Glutamatergic neuron (in vitro differentiated cells): ENCODE measurements around the gene ADCY10. TPM values are rescaled to one million over a fixed set of nuclear protein-coding genes. Genes with fewer than 3 reads are reported as not detected.

Source experiments
- DNase-seq: peaks from one replicate; pipeline ENCODE4 v3.0.0; 2022
- H3K27ac Mint-ChIP-seq: one replicate; pipeline ENCODE4 v1.8.0; 2020; ENCODE audit warnings: mild to moderate bottlenecking, mixed read lengths, inconsistent platforms; ENCODE audit not compliant: unreplicated experiment
- H3K27me3 Mint-ChIP-seq: one replicate; pipeline ENCODE4 v1.8.0; 2020; ENCODE audit warnings: mild to moderate bottlenecking, moderate library complexity, mixed read lengths, inconsistent platforms; ENCODE audit not compliant: unreplicated experiment
- H3K36me3 Mint-ChIP-seq: one replicate; pipeline ENCODE4 v1.8.0; 2020; ENCODE audit warnings: mild to moderate bottlenecking, mixed read lengths, inconsistent platforms; ENCODE audit not compliant: unreplicated experiment
- H3K4me1 Mint-ChIP-seq: one replicate; pipeline ENCODE4 v1.8.0; 2020; ENCODE audit warnings: mild to moderate bottlenecking, low read depth, mixed read lengths, inconsistent platforms; ENCODE audit not compliant: unreplicated experiment
- H3K4me3 Mint-ChIP-seq: one replicate; pipeline ENCODE4 v1.8.0; 2020; ENCODE audit warnings: mild to moderate bottlenecking, mixed read lengths, inconsistent platforms; ENCODE audit not compliant: unreplicated experiment
- H3K9me3 Mint-ChIP-seq: one replicate; pipeline ENCODE4 v1.8.0; 2020; ENCODE audit warnings: mild to moderate bottlenecking, moderate library complexity, mixed read lengths, inconsistent platforms; ENCODE audit not compliant: unreplicated experiment
- CTCF ChIP-seq: fragments of 200-600 bp; sonication (generic); IDR thresholded peaks from one replicate; pipeline ENCODE4 v1.5.0; 2021; ENCODE audit not compliant: partially characterized antibody, unreplicated experiment
- total RNA-seq: library from RNA; stranded (reverse); fragmentation: NEBNext Ultra II Directional; extraction: Animal tissue kit (Norgen Biotek cat#: 25700); gene quantifications from one replicate; pipeline ENCODE4 v1.2.1, GENCODE V29; 2021; ENCODE audit not compliant: unreplicated experiment

Gene ADCY10
- total RNA-seq, 1 donor from 2014 or later = 0.07 TPM

GRCh38 chr1:167947733-167948132, 33.8 kb upstream of the ADCY10 start:
- no peak for TF ChIP-seq CTCF
- peak overlapping the region; percentile 83 for H3K27ac Mint-ChIP-seq
- H3K36me3 Mint-ChIP-seq = no peaks in the 10 kb centered on the region
- peaks cover 19% of the 10 kb centered on the region for H3K4me1 Mint-ChIP-seq
- H3K9me3 Mint-ChIP-seq = peaks cover 4% of the 10 kb centered on the region
- H3K27me3 Mint-ChIP-seq = peaks cover 6% of the 10 kb centered on the region
- peak overlapping the region; percentile 27 for H3K4me3 Mint-ChIP-seq
- DNase-seq = no peak

GRCh38 chr1:167943541-167943940, 29.6 kb upstream of the ADCY10 start:
- Mint-ChIP-seq H3K9me3 (peaks cover 2% of the 10 kb centered on the region), H3K27me3 (peaks cover 4% of the 10 kb centered on the region), H3K36me3 (no peaks in the 10 kb centered on the region), H3K27ac (no peak overlapping the region), H3K4me1 (peaks cover 17% of the 10 kb centered on the region), H3K4me3 (no peak overlapping the region)
- no peak for DNase-seq
- no peak for TF ChIP-seq CTCF

- H3K4me1 Mint-ChIP-seq = peaks cover 6% of the 10 kb centered on the region
- H3K36me3 Mint-ChIP-seq = peaks cover 2% of the 10 kb centered on the region
- H3K27me3 Mint-ChIP-seq = peaks cover 11% of the 10 kb centered on the region
- peaks cover 13% of the 10 kb centered on the region for H3K9me3 Mint-ChIP-seq
- TF ChIP-seq CTCF = no peak
- no peak overlapping the region for H3K27ac Mint-ChIP-seq
- no peak for DNase-seq
- no peak overlapping the region for H3K4me3 Mint-ChIP-seq
Measured at GRCh38 chr1:167940264-167940663, 26.3 kb upstream of the ADCY10 start.

- Mint-ChIP-seq H3K4me3 (peak overlapping the region; percentile 99), H3K4me1 (peaks cover 12% of the 10 kb centered on the region), H3K27ac (peak overlapping the region; percentile 40), H3K36me3 (peaks cover 3% of the 10 kb centered on the region), H3K9me3 (peaks cover 17% of the 10 kb centered on the region), H3K27me3 (peaks cover 14% of the 10 kb centered on the region)
- DNase-seq = no peak
- no peak for TF ChIP-seq CTCF
Measured at GRCh38 chr1:167938080-167938636, 24.2 kb upstream of the ADCY10 start.

GRCh38 chr1:167937709-167938010, 23.7 kb upstream of the ADCY10 start:
- Mint-ChIP-seq H3K4me3 (peak overlapping the region; percentile 99), H3K27me3 (peaks cover 14% of the 10 kb centered on the region), H3K27ac (peak overlapping the region; percentile 92), H3K4me1 (peaks cover 12% of the 10 kb centered on the region), H3K36me3 (peaks cover 3% of the 10 kb centered on the region), H3K9me3 (peaks cover 17% of the 10 kb centered on the region)
- no peak for DNase-seq
- no peak for TF ChIP-seq CTCF
